Muscle of arm (tissue), 12 donors: ENCODE results near the gene BRI3. TPM values are rescaled to one million over a fixed set of nuclear protein-coding genes. Genes with fewer than 3 reads are reported as not detected.

Experiments used
- DNase-seq: peaks from one replicate; pipeline ENCODE4 v3.0.0-alpha.2; 2013
- polyA plus RNA-seq, 12 donors: library from polyadenylated mRNA; unstranded; fragments of 120-200 nt; gene quantifications; one replicate each; pipeline ENCODE4 v1.2.1, GENCODE V29; 2013; ENCODE audit not compliant: insufficient read length in 12 of 12

The BRI3 gene
- polyA plus RNA-seq, 12 donors, result 60.2 to 110 (median 88.2) TPM; not detected in 1

DNA sequence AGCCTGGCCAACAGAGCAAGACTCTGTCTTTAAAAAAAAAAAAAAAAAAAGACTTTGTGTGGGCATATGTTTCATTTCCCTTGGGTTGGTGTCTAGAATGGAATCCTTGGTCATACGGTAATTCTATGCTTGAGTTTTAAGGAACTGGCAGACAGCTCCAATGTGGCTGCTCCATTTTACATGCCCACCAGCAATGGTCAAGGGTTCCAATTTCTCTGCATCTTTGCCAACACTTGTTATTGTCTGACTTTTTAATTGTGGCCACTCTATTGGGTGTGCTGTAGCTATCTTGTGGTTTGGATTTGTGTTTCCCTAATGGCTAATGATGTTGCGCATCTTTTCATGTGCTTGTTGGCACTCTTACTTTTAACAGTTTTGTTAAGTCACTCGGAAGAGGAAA lies 57.6 kb downstream of the BRI3 start:
- DNase-seq, result no peak

DNA sequence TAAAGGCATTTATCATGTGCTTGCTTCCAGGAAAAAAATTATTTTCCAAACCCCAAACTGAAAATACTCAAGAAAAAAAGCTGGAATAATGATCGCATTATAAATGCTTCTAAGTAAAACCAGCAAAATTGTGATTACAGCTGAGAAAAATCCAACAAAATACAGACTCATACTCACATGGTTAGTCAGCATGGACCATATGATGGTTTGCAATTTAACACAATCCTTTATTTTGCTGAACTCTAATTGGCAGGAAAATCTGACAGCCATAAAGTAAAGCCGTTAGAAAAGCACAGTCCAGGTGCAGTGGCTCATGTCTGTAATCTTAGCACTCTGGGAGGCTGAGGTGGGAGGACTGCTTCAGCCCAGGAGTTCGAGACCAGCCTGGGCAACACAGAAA lies 59.6 kb downstream of the BRI3 start:
- DNase-seq, result no peak

Other genes with a start within 250 kb of the BRI3 start
- 10 to 100 TPM in 1 of 12 donors, 1 to 10 TPM in 10, not detected in 1; 6.4 to 11.0 (median 7.0) TPM for gene LMTK2, start 174.8 kb upstream of the BRI3 start, polyA plus RNA-seq
- gene BHLHA15, start 70.2 kb upstream of the BRI3 start, polyA plus RNA-seq, result under 1 TPM in 7 of 12 donors, not detected in 5; 0.21 to 0.68 (median 0.35) TPM
- gene TECPR1, start 29.5 kb upstream of the BRI3 start, polyA plus RNA-seq, result 10 to 100 TPM in 11 of 12 donors, not detected in 1; 15.1 to 47.9 (median 21.6) TPM
- 10 to 100 TPM in 3 of 12 donors, 1 to 10 TPM in 8, not detected in 1; 5.3 to 22.3 (median 8.9) TPM for gene BAIAP2L1, start 119.4 kb downstream of the BRI3 start, polyA plus RNA-seq